B cell (primary cell): Measurements from ENCODE around the gene TBK1. TPM values are rescaled to one million over a fixed set of nuclear protein-coding genes. Genes with fewer than 3 reads are reported as not detected.

Experiments
- ATAC-seq: fragments of 200-7000 bp; cut with Tn5 transposase; one replicate; pipeline ENCODE4 v1.10.0; 2021; ENCODE audit warnings: low read depth, mild to moderate bottlenecking, moderate number of reproducible peaks, moderate library complexity
- CTCF ChIA-PET: fragments of 350-600 bp; sonication (Branson Sonifier 250); formaldehyde crosslinking; loops from one replicate; lab custom pipeline; 2021; ENCODE audit warnings: antibody characterized with exemption, inconsistent platforms; lab: Charles Lee
- POLR2A ChIA-PET: fragments of 350-600 bp; sonication (Branson Sonifier 250); formaldehyde crosslinking; loops from one replicate; lab custom pipeline; 2021; ENCODE audit warnings: antibody characterized with exemption; lab: Charles Lee
- DNase-seq: peaks from one replicate; pipeline ENCODE4 v3.0.0; 2013
- H2AFZ ChIP-seq: 2 replicates; pipeline ENCODE4 v1.6.1; 2012; ENCODE audit warnings: mild to moderate bottlenecking, low read depth, low read length; ENCODE audit not compliant: insufficient read depth, poor library complexity, severe bottlenecking
- H3K27ac ChIP-seq, 2 donors: 1 replicate in 1 of 2; 2 replicates in 1 of 2; pipeline ENCODE4 v1.5.1; 2012 to 2013; ENCODE audit warnings: low read length in 2 of 2, mild to moderate bottlenecking in 2 of 2, moderate library complexity in 1 of 2
- H3K27me3 ChIP-seq, 4 experiments: fragments of 200-600 bp in 1 of 4; sonication (generic) in 1 of 4; replicated peaks in 1 of 4; 1 replicate in 2 of 4; 2 replicates in 2 of 4; pipeline versions ENCODE4 v1.6.1 to v1.7.0; 2013 to 2016; ENCODE audit warnings: low read length in 3 of 4, mild to moderate bottlenecking in 2 of 4, mixed read lengths in 1 of 4, moderate library complexity in 1 of 4; ENCODE audit not compliant: insufficient read depth in 4 of 4, control insufficient read depth in 3 of 4; ENCODE audit errors: control extremely low read depth in 1 of 4
- H3K36me3 ChIP-seq, 2 experiments: replicated peaks in 1 of 2; 1 replicate in 1 of 2; 2 replicates in 1 of 2; pipeline versions ENCODE4 v1.6.1 to v1.7.1; 2013; ENCODE audit warnings: low read length in 1 of 2; ENCODE audit not compliant: insufficient read depth in 2 of 2, control insufficient read depth in 1 of 2; ENCODE audit errors: control extremely low read depth in 1 of 2, extremely low read depth in 1 of 2
- H3K4me1 ChIP-seq, 2 donors: fragments of 200-600 bp in 1 of 2; sonication (generic) in 1 of 2; 1 replicate in 1 of 2; 2 replicates in 1 of 2; pipeline versions ENCODE4 v1.5.1 to v1.6.1; 2013 to 2017; ENCODE audit warnings: low read length in 2 of 2; ENCODE audit not compliant: control insufficient read depth in 2 of 2, insufficient read depth in 2 of 2
- H3K4me2 ChIP-seq: replicated peaks from 2 replicates; pipeline ENCODE3; 2012; ENCODE audit warnings: mild to moderate bottlenecking, low read depth, low read length; ENCODE audit not compliant: poor library complexity, severe bottlenecking
- H3K4me3 ChIP-seq, 5 experiments: fragments of 200-600 bp in 1 of 5; sonication (generic) in 1 of 5; 1 replicate in 3 of 5; 2 replicates in 2 of 5; pipeline versions ENCODE4 v1.5.1 to v1.7.0; 2011 to 2016; ENCODE audit warnings: low read length in 4 of 5, mild to moderate bottlenecking in 4 of 5, low read depth in 2 of 5, control low read depth in 1 of 5, moderate library complexity in 1 of 5; ENCODE audit not compliant: insufficient read depth in 1 of 5; ENCODE audit errors: control extremely low read depth in 1 of 5, extremely low read depth in 1 of 5
- H3K79me2 ChIP-seq: fragments of 200-600 bp; sonication (generic); one replicate; pipeline ENCODE4 v1.6.0; 2016; ENCODE audit warnings: low read length; ENCODE audit not compliant: control insufficient read depth, insufficient read depth
- H3K9ac ChIP-seq: fragments of 200-600 bp; sonication (generic); 2 replicates; pipeline ENCODE4 v1.6.1; 2017; ENCODE audit warnings: mild to moderate bottlenecking, low read length, moderate library complexity
- H3K9me3 ChIP-seq, 3 donors: one replicate each; pipeline versions ENCODE4 v1.6.1 to v1.7.1; 2013; ENCODE audit warnings: low read length in 2 of 3; ENCODE audit not compliant: control insufficient read depth in 2 of 3, insufficient read depth in 1 of 3; ENCODE audit errors: control extremely low read depth in 1 of 3
- H4K20me1 ChIP-seq: 2 replicates; pipeline ENCODE4 v1.6.0; 2012; ENCODE audit warnings: mild to moderate bottlenecking, low read length; ENCODE audit not compliant: insufficient read depth, control insufficient read depth, poor library complexity, severe bottlenecking
- H3K27ac Mint-ChIP-seq: one replicate; pipeline ENCODE4 v1.8.0; 2021; ENCODE audit warnings: mixed read lengths
- H3K27me3 Mint-ChIP-seq: one replicate; pipeline ENCODE4 v1.8.0; 2021; ENCODE audit warnings: mixed read lengths
- H3K4me1 Mint-ChIP-seq: one replicate; pipeline ENCODE4 v1.8.0; 2021; ENCODE audit warnings: mixed read lengths
- H3K4me3 Mint-ChIP-seq: one replicate; pipeline ENCODE4 v1.8.0; 2021; ENCODE audit warnings: mixed read lengths
- H3K9me3 Mint-ChIP-seq: one replicate; pipeline ENCODE4 v1.8.0; 2022; ENCODE audit warnings: mixed read lengths; ENCODE audit not compliant: insufficient read depth
- EZH2 ChIP-seq: IDR thresholded peaks from 2 replicates; pipeline ENCODE4 v1.6.1; 2012; ENCODE audit warnings: borderline replicate concordance, low read depth, mild to moderate bottlenecking, moderate library complexity, low read length; ENCODE audit not compliant: insufficient read depth, poor library complexity, severe bottlenecking
- WGBS: methylation state at CpG from one replicate; pipeline ENCODE4 v1.1.5; 2013; ENCODE audit warnings: missing lambda C conversion rate; ENCODE audit not compliant: insufficient coverage; 5-methylcytosine and 5-hydroxymethylcytosine counted together
- intact Hi-C: fragments of 100-400 bp; cut with micrococcal nuclease; formaldehyde crosslinking; loops from one replicate; pipeline ENCODE4 v1.10.0; 2022
- polyA plus RNA-seq: library from polyadenylated mRNA; depleted of rRNA; stranded (reverse); fragments of >200 nt; gene quantifications from 2 replicates; pipeline ENCODE4 v1.2.3, GENCODE V29; 2012
- total RNA-seq, 2 donors: library from RNA; stranded (reverse); fragments of 120-200 nt in 1 of 2; gene quantifications; 1 replicate in 1 of 2; 2 replicates in 1 of 2; pipeline versions ENCODE4 v1.2.3 to v1.2.4, GENCODE V29; 2013 to 2022
- TF ChIP-seq, protein P1 (sequence below): fragments of 200-600 bp; IDR thresholded peaks from one replicate; pipeline ENCODE4 v1.8.0; 2022; ENCODE audit warnings: antibody characterized with exemption, mild to moderate bottlenecking

The TBK1 gene
- total and polyA plus RNA-seq, 2 donors (not counting 1 experiment from before 2014, with no cell fraction given) = 10.4 to 46.9 TPM

- no peak for TF ChIP-seq EZH2
- TF ChIP-seq, protein P1, sequence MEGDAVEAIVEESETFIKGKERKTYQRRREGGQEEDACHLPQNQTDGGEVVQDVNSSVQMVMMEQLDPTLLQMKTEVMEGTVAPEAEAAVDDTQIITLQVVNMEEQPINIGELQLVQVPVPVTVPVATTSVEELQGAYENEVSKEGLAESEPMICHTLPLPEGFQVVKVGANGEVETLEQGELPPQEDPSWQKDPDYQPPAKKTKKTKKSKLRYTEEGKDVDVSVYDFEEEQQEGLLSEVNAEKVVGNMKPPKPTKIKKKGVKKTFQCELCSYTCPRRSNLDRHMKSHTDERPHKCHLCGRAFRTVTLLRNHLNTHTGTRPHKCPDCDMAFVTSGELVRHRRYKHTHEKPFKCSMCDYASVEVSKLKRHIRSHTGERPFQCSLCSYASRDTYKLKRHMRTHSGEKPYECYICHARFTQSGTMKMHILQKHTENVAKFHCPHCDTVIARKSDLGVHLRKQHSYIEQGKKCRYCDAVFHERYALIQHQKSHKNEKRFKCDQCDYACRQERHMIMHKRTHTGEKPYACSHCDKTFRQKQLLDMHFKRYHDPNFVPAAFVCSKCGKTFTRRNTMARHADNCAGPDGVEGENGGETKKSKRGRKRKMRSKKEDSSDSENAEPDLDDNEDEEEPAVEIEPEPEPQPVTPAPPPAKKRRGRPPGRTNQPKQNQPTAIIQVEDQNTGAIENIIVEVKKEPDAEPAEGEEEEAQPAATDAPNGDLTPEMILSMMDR = no peak
- intact Hi-C loops = no loop called here
- Histone ChIP-seq H2AFZ (no peak overlapping the region), H3K36me3 (peaks cover 21 to 33% of the 10 kb centered on the region in 2 experiments), H3K79me2 (peaks cover 9% of the 10 kb centered on the region), H3K4me2 (no peak overlapping the region), H4K20me1 (no peaks in the 10 kb centered on the region), H3K27ac (no peak overlapping the region), H3K4me3 (no peak overlapping the region), H3K4me1 (no peaks in the 10 kb centered on the region), H3K9ac (no peak overlapping the region), H3K27me3 (no peaks in the 10 kb centered on the region), H3K9me3 (peaks cover 2 to 10% (median 5%) of the 10 kb centered on the region in 3 donors)
- Mint-ChIP-seq H3K4me1 (no peaks in the 10 kb centered on the region), H3K4me3 (no peak overlapping the region), H3K9me3 (peaks cover 5% of the 10 kb centered on the region), H3K27ac (no peak overlapping the region), H3K27me3 (no peaks in the 10 kb centered on the region)
- ChIA-PET CTCF (no interaction called here), POLR2A (no interaction called here)
- DNase-seq (no peak), ATAC-seq (no peak)
- no CpG with 5 or more reads among the region's 1 CpG for WGBS
Observed at GRCh38 chr12:64480148-64480547, 28.2 kb downstream of the TBK1 start.

DNA sequence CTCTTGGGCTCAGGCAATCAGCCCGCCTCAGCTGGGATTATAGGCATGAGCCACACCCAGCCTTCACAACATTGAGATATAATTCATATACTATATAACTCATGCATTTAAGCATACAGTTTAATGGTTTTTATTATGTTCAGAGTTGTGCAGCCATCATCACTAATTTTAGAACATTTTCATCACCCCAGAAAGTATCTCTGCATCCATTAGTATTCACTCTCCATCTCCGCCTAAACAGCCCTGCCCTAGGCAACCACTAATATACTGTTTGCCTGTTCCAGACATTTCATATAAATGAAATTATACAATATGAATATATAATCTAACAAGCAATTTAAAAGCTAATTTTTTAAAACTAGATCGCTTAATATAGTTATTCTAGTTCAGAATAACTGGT, 34.7 kb downstream of the TBK1 start:
- H3K27me3 ChIP-seq = no peaks in the 10 kb centered on the region
- no peaks in the 10 kb centered on the region for H3K27me3 Mint-ChIP-seq
- H3K9me3 Mint-ChIP-seq = no peaks in the 10 kb centered on the region
- no CpG with 5 or more reads among the region's 3 CpGs for WGBS
- no peaks in the 10 kb centered on the region for H3K9me3 ChIP-seq
- no peak overlapping the region for H3K4me2 ChIP-seq
- no peak overlapping the region for H3K9ac ChIP-seq
- intact Hi-C loops = no loop called here
- DNase-seq (no peak), ATAC-seq (no peak)
- no peaks in the 10 kb centered on the region for H3K4me1 Mint-ChIP-seq
- no peak overlapping the region for H3K4me3 Mint-ChIP-seq
- H3K27ac ChIP-seq = no peak overlapping the region
- no peaks in the 10 kb centered on the region for H4K20me1 ChIP-seq
- H3K4me1 ChIP-seq = no peaks in the 10 kb centered on the region
- no peaks in the 10 kb centered on the region for H3K79me2 ChIP-seq
- H3K4me3 ChIP-seq = no peak overlapping the region
- no peak overlapping the region for H3K27ac Mint-ChIP-seq
- TF ChIP-seq, protein P1 = no peak
- TF ChIP-seq EZH2 = no peak
- ChIA-PET CTCF (no interaction called here), POLR2A (no interaction called here)
- peaks cover 7 to 57% of the 10 kb centered on the region in 2 experiments for H3K36me3 ChIP-seq
- no peak overlapping the region for H2AFZ ChIP-seq
